Measurements from ENCODE around the gene BORA.

Gene BORA

GRCh38 chr13:72692884-72693514 is 34.7 kb upstream of the BORA start:
- Mint-ChIP-seq H3K9me3 (peaks cover 16% of the 10 kb centered on the region), H3K4me3 (no peak overlapping the region), H3K27ac (no peak overlapping the region), H3K4me1 (no peaks in the 10 kb centered on the region), H3K27me3 (ENCODE audit: low read depth) (no peaks in the 10 kb centered on the region), H3K36me3 (ENCODE audit: low read depth) (no peaks in the 10 kb centered on the region)
- no peak for TF ChIP-seq CTCF (IDR thresholded peaks at IDR 0.05; ENCODE audit: unreplicated experiment in 3 of 3)

- no peaks in the 10 kb centered on the region for H3K4me1 Mint-ChIP-seq
- H3K27me3 Mint-ChIP-seq (ENCODE audit: low read depth): no peaks in the 10 kb centered on the region
- peaks cover 16% of the 10 kb centered on the region for H3K9me3 Mint-ChIP-seq
- peak overlapping the region in 2 of 3 experiments; percentile 27 to 28 for H3K27ac Mint-ChIP-seq
- H3K4me3 Mint-ChIP-seq: no peak overlapping the region
- no peaks in the 10 kb centered on the region for H3K36me3 Mint-ChIP-seq (ENCODE audit: low read depth)
- TF ChIP-seq CTCF (IDR thresholded peaks at IDR 0.05; ENCODE audit: unreplicated experiment in 3 of 3): no peak
Measured at GRCh38 chr13:72693832-72694231, 33.9 kb upstream of the BORA start.

GRCh38 chr13:72694314-72694713 is 33.4 kb upstream of the BORA start:
- Mint-ChIP-seq H3K36me3 (ENCODE audit: low read depth) (no peaks in the 10 kb centered on the region), H3K27me3 (ENCODE audit: low read depth) (no peaks in the 10 kb centered on the region), H3K4me3 (no peak overlapping the region), H3K9me3 (peaks cover 16% of the 10 kb centered on the region), H3K27ac (peak overlapping the region; percentile 27 to 47 (median 28)), H3K4me1 (no peaks in the 10 kb centered on the region)
- TF ChIP-seq CTCF (IDR thresholded peaks at IDR 0.05; ENCODE audit: unreplicated experiment in 3 of 3): no peak

- Mint-ChIP-seq H3K4me1 (no peaks in the 10 kb centered on the region), H3K36me3 (ENCODE audit: low read depth) (no peaks in the 10 kb centered on the region), H3K27me3 (ENCODE audit: low read depth) (no peaks in the 10 kb centered on the region), H3K27ac (no peak overlapping the region), H3K4me3 (no peak overlapping the region), H3K9me3 (peaks cover 6% of the 10 kb centered on the region)
- peak; percentile 42 to 62 (median 58) for TF ChIP-seq CTCF (IDR thresholded peaks at IDR 0.05; ENCODE audit: unreplicated experiment in 3 of 3)
Measured at GRCh38 chr13:72696579-72696978, 31.1 kb upstream of the BORA start.

- Mint-ChIP-seq H3K4me3 (no peak overlapping the region), H3K36me3 (ENCODE audit: low read depth) (no peaks in the 10 kb centered on the region)
Measured at GRCh38 chr13:72698164-72698563, 29.6 kb upstream of the BORA start.

More at GRCh38 chr13:72698164-72698563, 29.6 kb upstream of the BORA start:
- Mint-ChIP-seq H3K4me1 (no peaks in the 10 kb centered on the region), H3K27me3 (ENCODE audit: low read depth) (no peaks in the 10 kb centered on the region), H3K9me3 (no peaks in the 10 kb centered on the region), H3K27ac (no peak overlapping the region)
- no peak for TF ChIP-seq CTCF (IDR thresholded peaks at IDR 0.05; ENCODE audit: unreplicated experiment in 3 of 3)

All from nephron (organoid).